ENCODE measurements around the gene CHN1. TPM values are rescaled to one million over a fixed set of nuclear protein-coding genes. Genes with fewer than 3 reads are reported as not detected.

Gene CHN1
- total RNA-seq, 2 donors from 2014 or later = 2.2 to 2.8 TPM

DNA sequence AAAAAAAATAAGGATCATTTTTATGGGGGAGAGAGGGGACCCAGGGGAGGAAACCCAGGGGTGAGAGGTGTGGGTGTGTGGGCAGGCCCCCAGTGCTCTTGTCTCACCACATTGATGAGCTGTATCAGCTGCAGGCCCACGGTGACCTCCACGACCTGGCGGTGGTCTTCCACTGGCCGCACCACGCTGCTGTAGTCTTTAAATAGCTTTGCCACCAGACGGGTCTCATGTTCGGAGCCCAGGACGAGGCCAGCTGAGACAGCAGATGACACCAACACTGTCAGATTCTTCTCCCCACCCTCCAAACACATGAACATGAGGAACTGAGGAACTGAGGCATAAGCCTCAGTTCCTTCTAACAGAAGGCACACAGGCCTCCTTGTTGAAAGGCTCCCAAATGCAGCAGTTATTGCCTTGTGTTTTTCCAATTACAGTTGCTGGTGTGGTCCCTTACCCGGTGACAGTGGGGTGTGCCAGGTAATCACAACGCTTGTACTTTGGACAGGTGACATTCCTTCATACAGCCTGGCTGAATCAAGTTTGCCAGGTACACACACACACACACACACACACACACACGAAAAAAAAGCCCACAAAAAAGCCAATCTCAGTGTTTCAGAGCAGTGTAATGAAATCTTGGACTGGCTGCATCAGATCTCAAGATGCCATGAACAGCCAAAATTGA lies 245.7 kb downstream of the CHN1 start:
- no peaks in the 10 kb centered on the region for H3K36me3 ChIP-seq
- H3K9ac ChIP-seq (ENCODE audit: low read depth in 2 of 2, low read length in 2 of 2) = no peak overlapping the region
- no peak overlapping the region for H3K4me3 ChIP-seq
- DNase-seq = peak; percentile 58
- intact Hi-C loops (cut with DNase I) = no loop called here
- no peaks in the 10 kb centered on the region for H3K4me1 ChIP-seq
- TF ChIP-seq, protein P1, sequence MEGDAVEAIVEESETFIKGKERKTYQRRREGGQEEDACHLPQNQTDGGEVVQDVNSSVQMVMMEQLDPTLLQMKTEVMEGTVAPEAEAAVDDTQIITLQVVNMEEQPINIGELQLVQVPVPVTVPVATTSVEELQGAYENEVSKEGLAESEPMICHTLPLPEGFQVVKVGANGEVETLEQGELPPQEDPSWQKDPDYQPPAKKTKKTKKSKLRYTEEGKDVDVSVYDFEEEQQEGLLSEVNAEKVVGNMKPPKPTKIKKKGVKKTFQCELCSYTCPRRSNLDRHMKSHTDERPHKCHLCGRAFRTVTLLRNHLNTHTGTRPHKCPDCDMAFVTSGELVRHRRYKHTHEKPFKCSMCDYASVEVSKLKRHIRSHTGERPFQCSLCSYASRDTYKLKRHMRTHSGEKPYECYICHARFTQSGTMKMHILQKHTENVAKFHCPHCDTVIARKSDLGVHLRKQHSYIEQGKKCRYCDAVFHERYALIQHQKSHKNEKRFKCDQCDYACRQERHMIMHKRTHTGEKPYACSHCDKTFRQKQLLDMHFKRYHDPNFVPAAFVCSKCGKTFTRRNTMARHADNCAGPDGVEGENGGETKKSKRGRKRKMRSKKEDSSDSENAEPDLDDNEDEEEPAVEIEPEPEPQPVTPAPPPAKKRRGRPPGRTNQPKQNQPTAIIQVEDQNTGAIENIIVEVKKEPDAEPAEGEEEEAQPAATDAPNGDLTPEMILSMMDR (IDR thresholded peaks at IDR 0.05) = no peak
- H3K9me3 ChIP-seq = no peaks in the 10 kb centered on the region
- no peaks in the 10 kb centered on the region for H3K27me3 ChIP-seq
- H3K27ac ChIP-seq = no peak overlapping the region

DNA sequence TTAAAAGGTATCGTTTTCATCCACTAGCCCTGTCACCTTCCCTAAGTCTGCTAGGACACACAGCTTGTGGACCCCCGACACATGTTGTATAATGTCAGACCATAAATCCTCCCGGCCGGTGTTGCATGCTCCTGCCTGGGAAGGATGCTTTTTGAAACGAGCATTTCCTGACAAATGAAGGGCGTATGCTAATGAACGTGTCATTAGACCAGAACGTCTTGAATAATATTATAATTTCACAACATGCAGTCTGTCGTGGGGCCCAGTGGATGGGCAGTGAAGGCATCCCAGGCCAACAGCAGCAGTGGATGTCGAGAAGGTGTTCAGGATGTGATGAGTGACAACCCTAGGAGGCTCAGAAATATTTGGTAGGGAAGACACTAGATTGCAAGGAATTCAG lies 248.4 kb downstream of the CHN1 start:
- no peak for DNase-seq
- no peaks in the 10 kb centered on the region for H3K36me3 ChIP-seq
- H3K27ac ChIP-seq = no peak overlapping the region
- no peak overlapping the region for H3K9ac ChIP-seq (ENCODE audit: low read depth in 2 of 2, low read length in 2 of 2)
- TF ChIP-seq, protein P1 (IDR thresholded peaks at IDR 0.05) = no peak
- H3K4me1 ChIP-seq = no peaks in the 10 kb centered on the region
- intact Hi-C loops (cut with DNase I) = no loop called here
- H3K9me3 ChIP-seq = no peaks in the 10 kb centered on the region
- H3K27me3 ChIP-seq = no peaks in the 10 kb centered on the region
- no peak overlapping the region for H3K4me3 ChIP-seq

DNA sequence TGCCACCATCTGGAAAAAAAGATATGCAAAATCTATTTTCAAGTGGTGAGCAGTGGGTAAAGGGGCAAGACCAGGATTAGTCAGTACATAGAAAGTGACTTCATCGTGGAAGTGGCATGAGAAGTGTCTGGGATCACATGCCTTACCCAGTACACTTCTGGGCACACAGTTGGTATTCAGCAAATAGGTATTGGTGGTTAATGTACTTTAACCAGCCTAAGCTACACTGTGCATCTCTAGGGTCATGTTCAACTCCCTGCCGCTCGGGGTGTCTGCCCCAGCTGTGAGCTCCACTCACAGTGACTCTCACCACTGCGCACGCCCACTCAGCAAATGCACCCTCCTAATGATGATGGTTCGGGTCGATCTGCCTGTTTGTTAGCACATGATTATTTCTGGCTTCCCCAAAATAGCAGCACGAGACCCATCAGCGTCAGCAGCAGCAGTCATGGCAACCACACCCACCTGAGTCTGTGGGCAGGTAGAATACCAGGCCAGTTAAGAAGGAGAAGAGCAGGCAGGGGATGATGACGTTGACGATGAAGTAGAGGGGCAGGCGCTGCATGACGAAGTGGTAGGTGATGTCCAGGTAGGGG lies 252.0 kb downstream of the CHN1 start:
- TF ChIP-seq, protein P1 (IDR thresholded peaks at IDR 0.05) = no peak
- H3K27ac ChIP-seq = no peak overlapping the region
- H3K4me3 ChIP-seq = no peak overlapping the region
- H3K36me3 ChIP-seq = no peaks in the 10 kb centered on the region
- peak overlapping the region in 1 of 2 donors; percentile 14 for H3K9ac ChIP-seq (ENCODE audit: low read depth in 2 of 2, low read length in 2 of 2)
- no peaks in the 10 kb centered on the region for H3K4me1 ChIP-seq
- H3K27me3 ChIP-seq = no peaks in the 10 kb centered on the region
- DNase-seq = no peak
- intact Hi-C loops (cut with DNase I) = no loop called here
- no peaks in the 10 kb centered on the region for H3K9me3 ChIP-seq

DNA sequence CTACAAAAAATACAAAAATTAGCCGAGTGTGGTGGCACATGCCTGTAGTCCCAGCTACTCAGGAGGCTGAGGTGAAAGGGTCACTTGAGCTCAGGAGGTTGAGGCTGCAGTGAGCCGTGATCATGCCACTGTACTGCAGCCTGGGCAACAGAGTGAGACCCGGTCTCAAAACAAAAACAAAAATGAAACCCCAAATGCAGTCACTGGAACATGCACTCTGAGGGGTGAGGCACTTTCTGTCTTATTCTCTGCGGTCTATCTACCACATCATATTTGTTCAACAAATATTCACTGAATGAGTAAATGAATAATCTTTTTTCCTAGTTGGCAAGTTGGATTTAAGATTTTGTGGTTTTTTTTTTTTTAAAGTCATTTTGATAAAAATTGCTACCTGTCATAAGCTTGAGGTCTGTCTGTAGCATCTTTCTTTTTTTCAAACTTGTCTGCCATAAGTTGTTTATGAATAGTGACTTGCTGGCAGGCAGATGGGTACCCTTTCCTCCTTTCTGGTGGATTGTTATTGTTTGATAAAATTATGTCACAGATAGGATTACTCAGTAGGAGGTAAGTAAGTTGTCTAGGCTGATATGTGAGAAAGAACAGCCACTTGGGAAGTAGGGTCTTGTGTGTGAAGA lies 252.7 kb downstream of the CHN1 start:
- H3K36me3 ChIP-seq = no peaks in the 10 kb centered on the region

DNA sequence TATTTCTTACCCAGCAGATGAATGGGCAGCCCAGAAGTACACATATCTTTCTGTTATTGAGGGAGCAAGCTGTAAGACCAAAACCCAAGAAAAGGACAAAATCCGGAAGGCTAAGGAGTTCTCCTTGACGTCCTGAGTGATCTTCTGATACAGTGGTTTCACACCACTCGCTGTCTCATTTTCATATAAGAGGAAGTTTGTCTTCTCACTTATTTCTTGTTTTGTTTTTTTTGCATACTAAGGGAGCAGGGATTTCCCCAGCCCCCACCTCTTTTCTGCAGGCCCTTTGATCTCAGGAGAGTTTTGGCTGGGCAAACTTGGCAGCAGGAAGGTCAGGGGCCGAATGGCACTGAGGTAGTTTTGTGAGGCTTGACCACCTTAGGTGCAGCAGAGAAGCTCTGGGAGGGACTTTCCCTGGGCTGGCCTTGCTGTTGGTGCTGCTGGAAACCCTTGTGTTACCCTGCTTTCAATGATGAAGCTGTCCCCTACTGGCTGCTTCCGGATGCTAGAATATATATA lies 254.2 kb downstream of the CHN1 start:
- no peak overlapping the region for H3K27ac ChIP-seq
- H3K4me3 ChIP-seq = no peak overlapping the region
- DNase-seq = no peak
- intact Hi-C loops (cut with DNase I) = no loop called here
- no peaks in the 10 kb centered on the region for H3K27me3 ChIP-seq
- TF ChIP-seq, protein P1 (IDR thresholded peaks at IDR 0.05) = no peak
- no peaks in the 10 kb centered on the region for H3K9me3 ChIP-seq
- no peaks in the 10 kb centered on the region for H3K4me1 ChIP-seq
- no peaks in the 10 kb centered on the region for H3K36me3 ChIP-seq
- no peak overlapping the region for H3K9ac ChIP-seq (ENCODE audit: low read depth in 2 of 2, low read length in 2 of 2)

More for the DNA sequence above, 252.7 kb downstream of the CHN1 start:
- Histone ChIP-seq H3K27ac (no peak overlapping the region), H3K4me3 (no peak overlapping the region), H3K9ac (ENCODE audit: low read depth in 2 of 2, low read length in 2 of 2) (no peak overlapping the region), H3K9me3 (no peaks in the 10 kb centered on the region), H3K4me1 (no peaks in the 10 kb centered on the region), H3K27me3 (no peaks in the 10 kb centered on the region)
- TF ChIP-seq, protein P1 (IDR thresholded peaks at IDR 0.05) = no peak
- intact Hi-C loops (cut with DNase I) = no loop called here
- DNase-seq = no peak

Measured in colonic mucosa (tissue), 4 donors.